NK-92 (cell line): ENCODE data around the gene TAS2R13.

Experiments
- DNase-seq: peaks from one replicate; lab custom pipeline; 2025; ENCODE audit not compliant: unreplicated experiment; lab: John Stamatoyannopoulos, UW

TAS2R13 gene

GRCh38 chr12:10909462-10909861 is at the start of gene TAS2R13:
Gene TAS2R13, minus strand, starts transcription at chr12:10909562. Its CDS starts 264 bp downstream, at chr12:10909298.
- DNase-seq: no peak

- no peak for DNase-seq
These were observed 48.4 kb upstream of the TAS2R13 start for GRCh38 chr12:10957741-10958140.

GRCh38 chr12:10956085-10956484 is 46.7 kb upstream of the TAS2R13 start:
- DNase-seq: no peak

- no peak for DNase-seq
These were observed 43.3 kb upstream of the TAS2R13 start for GRCh38 chr12:10952645-10953044.

GRCh38 chr12:10943167-10943566 is 33.8 kb upstream of the TAS2R13 start:
- DNase-seq: no peak

GRCh38 chr12:10941916-10942607 is 32.7 kb upstream of the TAS2R13 start:
- no peak for DNase-seq

GRCh38 chr12:10941369-10941768 is 32.0 kb upstream of the TAS2R13 start:
- no peak for DNase-seq

GRCh38 chr12:10940389-10940788 is 31.0 kb upstream of the TAS2R13 start:
- DNase-seq: no peak

GRCh38 chr12:10939163-10939562 is 29.8 kb upstream of the TAS2R13 start, which contains the start of gene TAS2R14:
Gene TAS2R14, minus strand, starts transcription at chr12:10939263. Its CDS starts 56 bp downstream, at chr12:10939207.
- DNase-seq: no peak

- no peak for DNase-seq
These were observed 27.1 kb upstream of the TAS2R13 start for GRCh38 chr12:10936506-10936905.

GRCh38 chr12:10928746-10929286 is 19.5 kb upstream of the TAS2R13 start, which contains the start of gene PRH2:
Gene PRH2, plus strand, starts transcription at chr12:10929236. Its CDS starts 38 bp downstream, at chr12:10929274.
- no peak for DNase-seq

GRCh38 chr12:10926269-10926668 is 16.9 kb upstream of the TAS2R13 start:
- no peak for DNase-seq

GRCh38 chr12:10919809-10920208 is 10.4 kb upstream of the TAS2R13 start:
- DNase-seq: no peak

GRCh38 chr12:10910380-10910779 is 1.0 kb upstream of the TAS2R13 start:
- no peak for DNase-seq

- no peak for DNase-seq
These were observed 4.7 kb downstream of the TAS2R13 start for GRCh38 chr12:10904686-10905085.

- DNase-seq: no peak
These were observed 7.9 kb downstream of the TAS2R13 start for GRCh38 chr12:10901427-10901826.

- no peak for DNase-seq
These were observed 8.4 kb downstream of the TAS2R13 start for GRCh38 chr12:10900972-10901371.

GRCh38 chr12:10900530-10900929 is 8.8 kb downstream of the TAS2R13 start:
- no peak for DNase-seq

- DNase-seq: no peak
These were observed 12.5 kb downstream of the TAS2R13 start for GRCh38 chr12:10896854-10897253.

GRCh38 chr12:10891937-10892336 is 17.4 kb downstream of the TAS2R13 start:
- DNase-seq: no peak

- DNase-seq: no peak
These were observed 20.1 kb downstream of the TAS2R13 start for GRCh38 chr12:10889226-10889625.

- DNase-seq: no peak
These were observed 25.2 kb downstream of the TAS2R13 start, which contains the start of gene PRH1 for GRCh38 chr12:10884086-10884725. Gene PRH1, minus strand, starts transcription at chr12:10884255. Its CDS starts 38 bp downstream, at chr12:10884217.
